Measurements from ENCODE around the gene TMPRSS7. TPM values are rescaled to one million over a fixed set of nuclear protein-coding genes. Genes with fewer than 3 reads are reported as not detected.

The TMPRSS7 gene
- total RNA-seq, 2 donors from 2014 or later: not detected

GRCh38 chr3:112124907-112125607 is 90.5 kb downstream of the TMPRSS7 start:
- no peaks in the 10 kb centered on the region for H3K36me3 Mint-ChIP-seq (ENCODE audit: low read depth)
- H3K27ac ChIP-seq (ENCODE audit: low read depth, low read length): no peak overlapping the region
- peak overlapping the region; percentile 6 for H3K27ac Mint-ChIP-seq
- H3K9me3 ChIP-seq (ENCODE audit: control insufficient read depth, low read length): no peaks in the 10 kb centered on the region
- peaks cover 40% of the 10 kb centered on the region for H3K4me1 Mint-ChIP-seq
- H3K36me3 ChIP-seq (ENCODE audit: control insufficient read depth, insufficient read depth, low read length): peaks cover 10% of the 10 kb centered on the region
- no peaks in the 10 kb centered on the region for H3K27me3 ChIP-seq (ENCODE audit: control insufficient read depth, insufficient read depth, low read length, poor library complexity, severe bottlenecking)
- no peaks in the 10 kb centered on the region for H3K9me3 Mint-ChIP-seq
- WGBS, 2 experiments (ENCODE audit: insufficient coverage in 1 of 2, insufficient read length in 1 of 2): 82 to 100% methylated on average over 2 to 5 of the region's 5 CpGs
- TF ChIP-seq, protein P1, sequence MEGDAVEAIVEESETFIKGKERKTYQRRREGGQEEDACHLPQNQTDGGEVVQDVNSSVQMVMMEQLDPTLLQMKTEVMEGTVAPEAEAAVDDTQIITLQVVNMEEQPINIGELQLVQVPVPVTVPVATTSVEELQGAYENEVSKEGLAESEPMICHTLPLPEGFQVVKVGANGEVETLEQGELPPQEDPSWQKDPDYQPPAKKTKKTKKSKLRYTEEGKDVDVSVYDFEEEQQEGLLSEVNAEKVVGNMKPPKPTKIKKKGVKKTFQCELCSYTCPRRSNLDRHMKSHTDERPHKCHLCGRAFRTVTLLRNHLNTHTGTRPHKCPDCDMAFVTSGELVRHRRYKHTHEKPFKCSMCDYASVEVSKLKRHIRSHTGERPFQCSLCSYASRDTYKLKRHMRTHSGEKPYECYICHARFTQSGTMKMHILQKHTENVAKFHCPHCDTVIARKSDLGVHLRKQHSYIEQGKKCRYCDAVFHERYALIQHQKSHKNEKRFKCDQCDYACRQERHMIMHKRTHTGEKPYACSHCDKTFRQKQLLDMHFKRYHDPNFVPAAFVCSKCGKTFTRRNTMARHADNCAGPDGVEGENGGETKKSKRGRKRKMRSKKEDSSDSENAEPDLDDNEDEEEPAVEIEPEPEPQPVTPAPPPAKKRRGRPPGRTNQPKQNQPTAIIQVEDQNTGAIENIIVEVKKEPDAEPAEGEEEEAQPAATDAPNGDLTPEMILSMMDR (conservative IDR thresholded peaks at IDR 0.05): no peak
- DNase-seq: no peak
- no peak overlapping the region for H3K4me3 ChIP-seq (ENCODE audit: low read length)
- H3K4me3 Mint-ChIP-seq: no peak overlapping the region
- H3K9ac ChIP-seq (ENCODE audit: extremely low read depth, low read length, poor library complexity, severe bottlenecking): no peak overlapping the region
- no peaks in the 10 kb centered on the region for H3K27me3 Mint-ChIP-seq (ENCODE audit: insufficient read depth)
- H3K4me1 ChIP-seq (ENCODE audit: control insufficient read depth, insufficient read depth, low read length): peaks cover 8% of the 10 kb centered on the region

DNA sequence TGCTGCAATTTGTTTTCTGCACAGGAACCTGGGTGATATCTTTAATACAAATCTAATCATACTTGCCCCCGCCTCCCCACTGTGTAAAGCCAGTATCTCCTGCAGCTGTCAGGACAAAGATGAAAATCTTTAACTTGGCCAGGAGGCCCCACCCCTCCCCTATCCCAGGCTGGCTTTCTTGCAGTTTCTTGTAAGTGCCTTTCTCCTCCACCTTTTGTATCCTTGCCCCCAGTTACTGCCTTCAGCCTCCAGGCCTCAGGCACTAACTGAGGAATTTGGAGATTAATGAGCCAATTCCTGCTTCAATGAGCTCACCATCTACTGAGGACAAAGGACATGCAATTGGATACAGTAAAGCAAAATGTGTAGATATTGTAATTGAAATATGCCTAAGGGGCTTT is 92.0 kb downstream of the TMPRSS7 start:
- Histone ChIP-seq H3K9ac (ENCODE audit: extremely low read depth, low read length, poor library complexity, severe bottlenecking) (peak overlapping the region; percentile 21), H3K36me3 (ENCODE audit: control insufficient read depth, insufficient read depth, low read length) (peaks cover 7% of the 10 kb centered on the region), H3K27ac (ENCODE audit: low read depth, low read length) (peak overlapping the region; percentile 61), H3K9me3 (ENCODE audit: control insufficient read depth, low read length) (no peaks in the 10 kb centered on the region), H3K4me1 (ENCODE audit: control insufficient read depth, insufficient read depth, low read length) (peaks cover 8% of the 10 kb centered on the region), H3K4me3 (ENCODE audit: low read length) (no peak overlapping the region), H3K27me3 (ENCODE audit: control insufficient read depth, insufficient read depth, low read length, poor library complexity, severe bottlenecking) (no peaks in the 10 kb centered on the region)
- Mint-ChIP-seq H3K27me3 (ENCODE audit: insufficient read depth) (no peaks in the 10 kb centered on the region), H3K36me3 (ENCODE audit: low read depth) (no peaks in the 10 kb centered on the region), H3K9me3 (no peaks in the 10 kb centered on the region), H3K4me3 (no peak overlapping the region), H3K27ac (peak overlapping the region; percentile 84), H3K4me1 (peaks cover 40% of the 10 kb centered on the region)
- TF ChIP-seq, protein P1 (conservative IDR thresholded peaks at IDR 0.05): no peak
- peak; percentile 74 for DNase-seq
- 22 to 44% methylated on average over 1 of the region's 1 CpG for whole genome bisulfite sequencing, 2 experiments (ENCODE audit: insufficient coverage in 1 of 2, insufficient read length in 1 of 2)

- TF ChIP-seq, protein P1 (conservative IDR thresholded peaks at IDR 0.05): no peak
- Histone ChIP-seq H3K9me3 (ENCODE audit: control insufficient read depth, low read length) (no peaks in the 10 kb centered on the region), H3K27ac (ENCODE audit: low read depth, low read length) (no peak overlapping the region), H3K9ac (ENCODE audit: extremely low read depth, low read length, poor library complexity, severe bottlenecking) (no peak overlapping the region), H3K27me3 (ENCODE audit: control insufficient read depth, insufficient read depth, low read length, poor library complexity, severe bottlenecking) (no peaks in the 10 kb centered on the region), H3K4me1 (ENCODE audit: control insufficient read depth, insufficient read depth, low read length) (peaks cover 8% of the 10 kb centered on the region), H3K36me3 (ENCODE audit: control insufficient read depth, insufficient read depth, low read length) (no peaks in the 10 kb centered on the region), H3K4me3 (ENCODE audit: low read length) (no peak overlapping the region)
- no peaks in the 10 kb centered on the region for H3K36me3 Mint-ChIP-seq (ENCODE audit: low read depth)
- H3K4me1 Mint-ChIP-seq: peaks cover 40% of the 10 kb centered on the region
- DNase-seq: no peak
- H3K9me3 Mint-ChIP-seq: no peaks in the 10 kb centered on the region
- no peaks in the 10 kb centered on the region for H3K27me3 Mint-ChIP-seq (ENCODE audit: insufficient read depth)
- H3K4me3 Mint-ChIP-seq: no peak overlapping the region
- 88 to 90% methylated on average over 8 to 10 of the region's 10 CpGs for WGBS, 2 experiments (ENCODE audit: insufficient coverage in 1 of 2, insufficient read length in 1 of 2)
- H3K27ac Mint-ChIP-seq: peak overlapping the region; percentile 84
Observed at GRCh38 chr3:112127522-112128494, 93.3 kb downstream of the TMPRSS7 start.

All from endodermal cell (in vitro differentiated cells).